Measurements from ENCODE around the gene SPAST.
A peak's percentile ranks its signal among the peaks of the same experiment; 100 is the strongest.
"Not testable (repeated sequence)": the region's sequence is repeated elsewhere in the genome, so short reads cannot be mapped to it uniquely, and the experiment has no call there.

Gene SPAST

GRCh38 chr2:32161296-32161695, 97.9 kb downstream of the SPAST start:
- Histone ChIP-seq H3K4me3 (ENCODE audit: control insufficient read depth in 1 of 7, extremely low read depth in 1 of 7, insufficient read depth in 4 of 7, low read depth in 2 of 7, low read length in 6 of 7) (no peak overlapping the region), H3K4me1 (ENCODE audit: control extremely low read depth in 1 of 4, control insufficient read depth in 4 of 4, insufficient read depth in 4 of 4, low read length in 3 of 4) (peaks cover under 1 to 7% (median 4%) of the 10 kb centered on the region in 4 experiments), H3K27me3 (replicated peaks in 2 of 5; ENCODE audit: control insufficient read depth in 4 of 5, insufficient read depth in 5 of 5, low read length in 4 of 5) (no peaks in the 10 kb centered on the region), H3K36me3 (ENCODE audit: control insufficient read depth in 4 of 4, insufficient read depth in 4 of 4, low read length in 3 of 4) (peaks cover 0 to 2% (median under 1%) of the 10 kb centered on the region in 4 experiments), H3K27ac (ENCODE audit: insufficient read depth in 1 of 2, low read depth in 1 of 2, low read length in 2 of 2, poor library complexity in 1 of 2, severe bottlenecking in 2 of 2) (no peak overlapping the region), H3K9me3 (ENCODE audit: control extremely low read depth in 1 of 5, control insufficient read depth in 4 of 5, insufficient read depth in 2 of 5, low read depth in 1 of 5, low read length in 4 of 5) (no peaks in the 10 kb centered on the region)
- POLR2A ChIA-PET = no interaction called here
- WGBS (ENCODE audit: insufficient coverage) = 100% methylated on average over 2 of the region's 2 CpGs
- CTCF ChIA-PET = interaction anchor here (0.9 kb wide), 1 partner anchor 14 kb away, joined by 3 read pairs; no protein-coding TSS in a partner anchor
- DNase-seq = no peak

GRCh38 chr2:32164254-32164653, 100.9 kb downstream of the SPAST start:
- H3K9me3 ChIP-seq (ENCODE audit: control extremely low read depth in 1 of 5, control insufficient read depth in 4 of 5, insufficient read depth in 2 of 5, low read depth in 1 of 5, low read length in 4 of 5); DNase-seq; POLR2A ChIA-PET; H3K27me3 ChIP-seq (replicated peaks in 2 of 5; ENCODE audit: control insufficient read depth in 4 of 5, insufficient read depth in 5 of 5, low read length in 4 of 5); CTCF ChIA-PET; H3K27ac ChIP-seq (ENCODE audit: insufficient read depth in 1 of 2, low read depth in 1 of 2, low read length in 2 of 2, poor library complexity in 1 of 2, severe bottlenecking in 2 of 2); H3K36me3 ChIP-seq (ENCODE audit: control insufficient read depth in 4 of 4, insufficient read depth in 4 of 4, low read length in 3 of 4): not testable (repeated sequence)
- peak overlapping the region in 3 of 7 experiments; percentile 97 to 98 (median 97) for H3K4me3 ChIP-seq (ENCODE audit: control insufficient read depth in 1 of 7, extremely low read depth in 1 of 7, insufficient read depth in 4 of 7, low read depth in 2 of 7, low read length in 6 of 7)
- H3K4me1 ChIP-seq (ENCODE audit: control extremely low read depth in 1 of 4, control insufficient read depth in 4 of 4, insufficient read depth in 4 of 4, low read length in 3 of 4) = peaks cover 2 to 14% (median 10%) of the 10 kb centered on the region in 4 experiments
- WGBS (ENCODE audit: insufficient coverage) = 99% methylated on average over 8 of the region's 10 CpGs

GRCh38 chr2:32165027-32165347, 101.6 kb downstream of the SPAST start:
- H3K9me3 ChIP-seq (ENCODE audit: control extremely low read depth in 1 of 5, control insufficient read depth in 4 of 5, insufficient read depth in 2 of 5, low read depth in 1 of 5, low read length in 4 of 5); H3K36me3 ChIP-seq (ENCODE audit: control insufficient read depth in 4 of 4, insufficient read depth in 4 of 4, low read length in 3 of 4); H3K27me3 ChIP-seq (replicated peaks in 2 of 5; ENCODE audit: control insufficient read depth in 4 of 5, insufficient read depth in 5 of 5, low read length in 4 of 5): not testable (repeated sequence)
- peak; percentile 4 to 26 (median 9) for DNase-seq
- ChIA-PET POLR2A (interaction anchor here (0.8 kb wide), 1 partner anchor 121 kb away, joined by 3 read pairs; no protein-coding TSS in a partner anchor), CTCF (interaction anchor here (1.0 to 1.5 kb wide), 2 partner anchors 19 to 278 kb away, joined by 3 to 5 read pairs; no protein-coding TSS in a partner anchor)
- 5% methylated on average over 6 of the region's 13 CpGs for WGBS (ENCODE audit: insufficient coverage)
- Histone ChIP-seq H3K4me3 (ENCODE audit: control insufficient read depth in 1 of 7, extremely low read depth in 1 of 7, insufficient read depth in 4 of 7, low read depth in 2 of 7, low read length in 6 of 7) (peak overlapping the region; percentile 91 to 98 (median 94)), H3K27ac (ENCODE audit: insufficient read depth in 1 of 2, low read depth in 1 of 2, low read length in 2 of 2, poor library complexity in 1 of 2, severe bottlenecking in 2 of 2) (peak overlapping the region; percentile 80 to 94), H3K4me1 (ENCODE audit: control extremely low read depth in 1 of 4, control insufficient read depth in 4 of 4, insufficient read depth in 4 of 4, low read length in 3 of 4) (peaks cover 2 to 14% (median 10%) of the 10 kb centered on the region in 4 experiments)

GRCh38 chr2:32166115-32166574, 102.8 kb downstream of the SPAST start:
- ChIA-PET CTCF (interaction anchor here (0.6 to 1.5 kb wide), 4 partner anchors 10 to 279 kb away, joined by 3 to 5 read pairs (median 3); no protein-coding TSS in a partner anchor), POLR2A (interaction anchor here (0.6 kb wide), 1 partner anchor 18 kb away, joined by 3 read pairs; no protein-coding TSS in a partner anchor)
- H3K27me3 ChIP-seq (replicated peaks in 2 of 5; ENCODE audit: control insufficient read depth in 4 of 5, insufficient read depth in 5 of 5, low read length in 4 of 5) = no peaks in the 10 kb centered on the region
- no peaks in the 10 kb centered on the region for H3K9me3 ChIP-seq (ENCODE audit: control extremely low read depth in 1 of 5, control insufficient read depth in 4 of 5, insufficient read depth in 2 of 5, low read depth in 1 of 5, low read length in 4 of 5)
- peak overlapping the region; percentile 80 to 94 for H3K27ac ChIP-seq (ENCODE audit: insufficient read depth in 1 of 2, low read depth in 1 of 2, low read length in 2 of 2, poor library complexity in 1 of 2, severe bottlenecking in 2 of 2)
- no peak for DNase-seq
- peak overlapping the region; percentile 91 to 98 (median 94) for H3K4me3 ChIP-seq (ENCODE audit: control insufficient read depth in 1 of 7, extremely low read depth in 1 of 7, insufficient read depth in 4 of 7, low read depth in 2 of 7, low read length in 6 of 7)
- WGBS (ENCODE audit: insufficient coverage) = 8% methylated on average over 9 of the region's 11 CpGs
- peaks cover 2 to 14% (median 10%) of the 10 kb centered on the region in 4 experiments for H3K4me1 ChIP-seq (ENCODE audit: control extremely low read depth in 1 of 4, control insufficient read depth in 4 of 4, insufficient read depth in 4 of 4, low read length in 3 of 4)
- H3K36me3 ChIP-seq (ENCODE audit: control insufficient read depth in 4 of 4, insufficient read depth in 4 of 4, low read length in 3 of 4) = peaks cover 0 to 2% (median 0%) of the 10 kb centered on the region in 4 experiments

GRCh38 chr2:32168513-32168912, 105.2 kb downstream of the SPAST start:
- Histone ChIP-seq H3K4me3 (ENCODE audit: control insufficient read depth in 1 of 7, extremely low read depth in 1 of 7, insufficient read depth in 4 of 7, low read depth in 2 of 7, low read length in 6 of 7) (no peak overlapping the region), H3K27me3 (replicated peaks in 2 of 5; ENCODE audit: control insufficient read depth in 4 of 5, insufficient read depth in 5 of 5, low read length in 4 of 5) (no peaks in the 10 kb centered on the region), H3K9me3 (ENCODE audit: control extremely low read depth in 1 of 5, control insufficient read depth in 4 of 5, insufficient read depth in 2 of 5, low read depth in 1 of 5, low read length in 4 of 5) (no peaks in the 10 kb centered on the region), H3K36me3 (ENCODE audit: control insufficient read depth in 4 of 4, insufficient read depth in 4 of 4, low read length in 3 of 4) (peaks cover 6 to 12% (median 7%) of the 10 kb centered on the region in 4 experiments), H3K4me1 (ENCODE audit: control extremely low read depth in 1 of 4, control insufficient read depth in 4 of 4, insufficient read depth in 4 of 4, low read length in 3 of 4) (peaks cover 2 to 14% (median 10%) of the 10 kb centered on the region in 4 experiments), H3K27ac (ENCODE audit: insufficient read depth in 1 of 2, low read depth in 1 of 2, low read length in 2 of 2, poor library complexity in 1 of 2, severe bottlenecking in 2 of 2) (peak overlapping the region in 1 of 2 experiments; percentile 50)
- ChIA-PET CTCF (no interaction called here), POLR2A (no interaction called here)
- no CpG with 5 or more reads among the region's 2 CpGs for WGBS (ENCODE audit: insufficient coverage)
- DNase-seq = peak; percentile 10 to 46 (median 19)

- 95% methylated on average over 2 of the region's 2 CpGs for whole genome bisulfite sequencing (ENCODE audit: insufficient coverage)
- Histone ChIP-seq H3K9me3 (ENCODE audit: control extremely low read depth in 1 of 5, control insufficient read depth in 4 of 5, insufficient read depth in 2 of 5, low read depth in 1 of 5, low read length in 4 of 5) (no peaks in the 10 kb centered on the region), H3K27me3 (replicated peaks in 2 of 5; ENCODE audit: control insufficient read depth in 4 of 5, insufficient read depth in 5 of 5, low read length in 4 of 5) (no peaks in the 10 kb centered on the region), H3K4me3 (ENCODE audit: control insufficient read depth in 1 of 7, extremely low read depth in 1 of 7, insufficient read depth in 4 of 7, low read depth in 2 of 7, low read length in 6 of 7) (no peak overlapping the region), H3K4me1 (ENCODE audit: control extremely low read depth in 1 of 4, control insufficient read depth in 4 of 4, insufficient read depth in 4 of 4, low read length in 3 of 4) (no peaks in the 10 kb centered on the region), H3K27ac (ENCODE audit: insufficient read depth in 1 of 2, low read depth in 1 of 2, low read length in 2 of 2, poor library complexity in 1 of 2, severe bottlenecking in 2 of 2) (no peak overlapping the region), H3K36me3 (ENCODE audit: control insufficient read depth in 4 of 4, insufficient read depth in 4 of 4, low read length in 3 of 4) (peaks cover 6 to 30% (median 20%) of the 10 kb centered on the region in 4 experiments)
- ChIA-PET POLR2A (no interaction called here), CTCF (no interaction called here)
- no peak for DNase-seq
Measured at GRCh38 chr2:32172870-32173269, 109.5 kb downstream of the SPAST start.

- Histone ChIP-seq H3K27ac (ENCODE audit: insufficient read depth in 1 of 2, low read depth in 1 of 2, low read length in 2 of 2, poor library complexity in 1 of 2, severe bottlenecking in 2 of 2) (no peak overlapping the region), H3K9me3 (ENCODE audit: control extremely low read depth in 1 of 5, control insufficient read depth in 4 of 5, insufficient read depth in 2 of 5, low read depth in 1 of 5, low read length in 4 of 5) (no peaks in the 10 kb centered on the region), H3K36me3 (ENCODE audit: control insufficient read depth in 4 of 4, insufficient read depth in 4 of 4, low read length in 3 of 4) (peaks cover 3 to 34% (median 18%) of the 10 kb centered on the region in 4 experiments), H3K4me3 (ENCODE audit: control insufficient read depth in 1 of 7, extremely low read depth in 1 of 7, insufficient read depth in 4 of 7, low read depth in 2 of 7, low read length in 6 of 7) (no peak overlapping the region), H3K27me3 (replicated peaks in 2 of 5; ENCODE audit: control insufficient read depth in 4 of 5, insufficient read depth in 5 of 5, low read length in 4 of 5) (no peaks in the 10 kb centered on the region), H3K4me1 (ENCODE audit: control extremely low read depth in 1 of 4, control insufficient read depth in 4 of 4, insufficient read depth in 4 of 4, low read length in 3 of 4) (no peaks in the 10 kb centered on the region)
- DNase-seq = no peak
- 95% methylated on average over 3 of the region's 6 CpGs for WGBS (ENCODE audit: insufficient coverage)
- ChIA-PET CTCF (interaction anchor here (1.3 kb wide), 1 partner anchor 15 kb away, joined by 3 read pairs; no protein-coding TSS in a partner anchor), POLR2A (no interaction called here)
Measured at GRCh38 chr2:32182667-32183066, 119.3 kb downstream of the SPAST start.

Data from common myeloid progenitor, CD34-positive (primary cell).